H9 (cell line): ENCODE data around the gene SRGAP3. TPM values are rescaled to one million over a fixed set of nuclear protein-coding genes. Genes with fewer than 3 reads are reported as not detected.

Experiments used
- DNase-seq: peaks from one replicate; pipeline ENCODE4 v3.0.0-alpha.2; 2017
- H2AFZ ChIP-seq: one replicate; pipeline ENCODE4 v1.6.1; 2013; ENCODE audit warnings: mild to moderate bottlenecking, low read length, control low read depth, moderate library complexity
- H2AK5ac ChIP-seq: 2 replicates; pipeline ENCODE4 v1.6.1; 2013; ENCODE audit warnings: low read length, control low read depth, mixed read lengths; ENCODE audit not compliant: insufficient read length
- H2BK120ac ChIP-seq: one replicate; pipeline ENCODE4 v1.6.1; 2013; ENCODE audit warnings: low read depth, mild to moderate bottlenecking, low read length, control low read depth, inconsistent platforms; ENCODE audit not compliant: poor library complexity, severe bottlenecking
- H2BK12ac ChIP-seq: 2 replicates; pipeline ENCODE4 v1.6.1; 2013; ENCODE audit warnings: low read length, control low read depth, mixed read lengths, low read depth; ENCODE audit not compliant: insufficient read length
- H2BK15ac ChIP-seq: 2 replicates; pipeline ENCODE4 v1.6.1; 2013; ENCODE audit warnings: low read depth, low read length, control low read depth
- H2BK20ac ChIP-seq: one replicate; pipeline ENCODE4 v1.6.1; 2013; ENCODE audit warnings: low read depth, mild to moderate bottlenecking, low read length, control low read depth, inconsistent platforms; ENCODE audit not compliant: poor library complexity, severe bottlenecking
- H2BK5ac ChIP-seq: 2 replicates; pipeline ENCODE4 v1.6.1; 2013; ENCODE audit warnings: low read length, control low read depth, mixed read lengths; ENCODE audit not compliant: insufficient read length
- H3K14ac ChIP-seq: 2 replicates; pipeline ENCODE4 v1.6.1; 2013; ENCODE audit warnings: low read length, control low read depth; ENCODE audit not compliant: insufficient read depth
- H3K18ac ChIP-seq: 2 replicates; pipeline ENCODE4 v1.6.1; 2013; ENCODE audit warnings: low read depth, mild to moderate bottlenecking, mixed read lengths, low read length, control low read depth; ENCODE audit not compliant: insufficient read length
- H3K23ac ChIP-seq: 2 replicates; pipeline ENCODE4 v1.6.1; 2013; ENCODE audit warnings: low read length, control low read depth, mixed read lengths, low read depth; ENCODE audit not compliant: insufficient read length
- H3K23me2 ChIP-seq: 2 replicates; pipeline ENCODE4 v1.6.1; 2013; ENCODE audit warnings: low read depth, mild to moderate bottlenecking, mixed read lengths, low read length, control low read depth; ENCODE audit not compliant: insufficient read length, poor library complexity, severe bottlenecking
- H3K27ac ChIP-seq: 2 replicates; pipeline ENCODE4 v1.5.1; 2013; ENCODE audit warnings: low read length, control low read depth, mixed read lengths, low read depth; ENCODE audit not compliant: insufficient read length
- H3K27me3 ChIP-seq: 2 replicates; pipeline ENCODE4 v1.6.1; 2013; ENCODE audit warnings: low read length, control low read depth, inconsistent platforms; ENCODE audit not compliant: insufficient read depth
- H3K4ac ChIP-seq: 2 replicates; pipeline ENCODE4 v1.6.1; 2013; ENCODE audit warnings: low read depth, mild to moderate bottlenecking, control low read depth, inconsistent platforms, low read length, moderate library complexity
- H3K4me1 ChIP-seq: 2 replicates; pipeline ENCODE4 v1.6.1; 2013; ENCODE audit warnings: low read length, control low read depth, inconsistent platforms; ENCODE audit not compliant: insufficient read depth
- H3K4me2 ChIP-seq: 2 replicates; pipeline ENCODE4 v1.6.1; 2013; ENCODE audit warnings: low read length, control low read depth, mixed read lengths; ENCODE audit not compliant: insufficient read length, insufficient read depth
- H3K56ac ChIP-seq: 2 replicates; pipeline ENCODE4 v1.6.1; 2013; ENCODE audit warnings: low read depth, mild to moderate bottlenecking, mixed read lengths, low read length, control low read depth; ENCODE audit not compliant: insufficient read length
- H3K79me1 ChIP-seq: 2 replicates; pipeline ENCODE4 v1.6.1; 2013; ENCODE audit warnings: low read depth, mild to moderate bottlenecking, moderate library complexity, low read length, control low read depth, inconsistent platforms; ENCODE audit not compliant: insufficient read depth, poor library complexity, severe bottlenecking
- H3K79me2 ChIP-seq: 2 replicates; pipeline ENCODE4 v1.6.1; 2013; ENCODE audit warnings: low read length, control low read depth, inconsistent platforms; ENCODE audit not compliant: insufficient read depth
- H3K9ac ChIP-seq: 2 replicates; pipeline ENCODE4 v1.6.1; 2013; ENCODE audit warnings: low read length, control low read depth, mixed read lengths; ENCODE audit not compliant: insufficient read length; ENCODE audit errors: extremely low read depth
- H3K9me3 ChIP-seq: one replicate; pipeline ENCODE4 v1.6.1; 2013; ENCODE audit warnings: low read depth, low read length, inconsistent platforms; ENCODE audit not compliant: control insufficient read depth
- H3T11ph ChIP-seq: one replicate; pipeline ENCODE4 v1.6.1; 2013; ENCODE audit warnings: mild to moderate bottlenecking, low read length, control low read depth, inconsistent platforms
- H4K20me1 ChIP-seq: one replicate; pipeline ENCODE4 v1.6.1; 2013; ENCODE audit not compliant: control insufficient read depth, insufficient read length, insufficient read depth
- H4K5ac ChIP-seq: 2 replicates; pipeline ENCODE4 v1.6.1; 2013; ENCODE audit warnings: low read depth, mild to moderate bottlenecking, mixed read lengths, low read length, control low read depth; ENCODE audit not compliant: insufficient read length
- H4K8ac ChIP-seq: replicated peaks from 2 replicates; pipeline ENCODE4 v1.6.1; 2013; ENCODE audit warnings: low read length, control low read depth, mixed read lengths, low read depth; ENCODE audit not compliant: insufficient read length
- H4K91ac ChIP-seq: 2 replicates; pipeline ENCODE4 v1.6.1; 2013; ENCODE audit warnings: low read depth, mild to moderate bottlenecking, moderate library complexity, mixed read lengths, low read length, control low read depth; ENCODE audit not compliant: insufficient read length
- H3K27ac Mint-ChIP-seq, 3 experiments: 2 replicates in 2 of 3; 3 replicates in 1 of 3; pipeline ENCODE4 v1.8.0; 2020 to 2021; ENCODE audit warnings: mixed read lengths in 3 of 3, mild to moderate bottlenecking in 1 of 3, moderate library complexity in 1 of 3
- H3K27me3 Mint-ChIP-seq: 2 replicates; pipeline ENCODE4 v1.8.0; 2021; ENCODE audit warnings: low read depth, mild to moderate bottlenecking, moderate library complexity, mixed read lengths
- H3K36me3 Mint-ChIP-seq, 3 experiments: 2 replicates in 2 of 3; 3 replicates in 1 of 3; pipeline ENCODE4 v1.8.0; 2020 to 2021; ENCODE audit warnings: low read depth in 3 of 3, mixed read lengths in 3 of 3; ENCODE audit not compliant: insufficient read depth in 1 of 3
- H3K4me1 Mint-ChIP-seq, 2 experiments: 2 replicates each; pipeline ENCODE4 v1.8.0; 2020; ENCODE audit warnings: mixed read lengths in 2 of 2
- H3K4me3 Mint-ChIP-seq, 2 experiments: 2 replicates in 1 of 2; 3 replicates in 1 of 2; pipeline ENCODE4 v1.8.0; 2020 to 2021; ENCODE audit warnings: mild to moderate bottlenecking in 2 of 2, mixed read lengths in 2 of 2, moderate library complexity in 1 of 2
- H3K9me3 Mint-ChIP-seq, 2 experiments: 2 replicates in 1 of 2; 3 replicates in 1 of 2; pipeline ENCODE4 v1.8.0; 2020; ENCODE audit warnings: mild to moderate bottlenecking in 2 of 2, mixed read lengths in 2 of 2, moderate library complexity in 1 of 2
- CTCF ChIP-seq: fragments of 200-600 bp; sonication (generic); conservative IDR thresholded peaks from 3 replicates; pipeline ENCODE4 v1.8.0; 2021; ENCODE audit warnings: antibody characterized with exemption, mild to moderate bottlenecking
- WGBS: extraction: QIAGEN DNeasy Blood & Tissue Kit; methylation state at CpG from one replicate; pipeline ENCODE4 v1.1.7; 2013; ENCODE audit warnings: missing lambda C conversion rate, low lambda C conversion rate, mixed read lengths; ENCODE audit not compliant: insufficient read length; ENCODE audit errors: extremely low coverage; 5-methylcytosine and 5-hydroxymethylcytosine counted together
- total RNA-seq: library from RNA; stranded (reverse); gene quantifications from 2 replicates; pipeline ENCODE4 v1.2.1, GENCODE V29; 2021

SRGAP3 gene
- total RNA-seq, 1 experiment from 2014 or later, result 3.4 TPM

DNA sequence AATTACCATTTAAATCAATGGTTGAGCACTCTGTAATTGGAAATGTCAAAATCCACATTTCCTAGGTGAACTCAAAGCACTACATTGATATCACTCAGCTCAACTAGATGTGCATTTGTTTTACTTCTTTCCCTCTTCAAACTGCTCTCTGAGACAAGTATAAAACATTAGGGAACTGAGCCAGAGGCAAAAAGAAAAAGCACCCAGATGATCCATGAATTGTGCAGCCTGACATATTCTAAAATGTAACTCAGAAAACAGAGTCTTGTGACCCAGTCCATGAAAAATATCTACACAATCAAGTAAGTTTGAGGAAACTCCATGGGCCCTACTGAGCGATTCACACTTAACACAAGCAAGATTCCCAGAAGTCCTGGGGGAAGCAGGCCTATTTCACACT is 9.8 kb downstream of the SRGAP3 start:
- Histone ChIP-seq H3K4ac (no peak overlapping the region), H3T11ph (no peak overlapping the region), H2BK5ac (no peak overlapping the region), H3K18ac (no peak overlapping the region), H2AFZ (no peak overlapping the region), H2BK120ac (no peak overlapping the region), H2BK12ac (no peak overlapping the region), H4K8ac (no peak overlapping the region), H2AK5ac (no peak overlapping the region), H2BK20ac (no peak overlapping the region), H3K9ac (no peak overlapping the region), H4K20me1 (no peaks in the 10 kb centered on the region), H3K79me1 (no peaks in the 10 kb centered on the region), H3K14ac (no peak overlapping the region), H2BK15ac (no peak overlapping the region), H4K91ac (no peak overlapping the region), H3K27ac (no peak overlapping the region), H3K4me1 (no peaks in the 10 kb centered on the region), H3K79me2 (no peaks in the 10 kb centered on the region), H3K9me3 (no peaks in the 10 kb centered on the region), H3K23me2 (no peaks in the 10 kb centered on the region), H4K5ac (no peak overlapping the region), H3K4me2 (no peak overlapping the region), H3K56ac (no peak overlapping the region), H3K23ac (no peak overlapping the region), H3K27me3 (no peaks in the 10 kb centered on the region)
- H3K27ac Mint-ChIP-seq, result no peak overlapping the region
- TF ChIP-seq CTCF, result no peak
- H3K4me3 Mint-ChIP-seq, result no peak overlapping the region
- no peaks in the 10 kb centered on the region for H3K9me3 Mint-ChIP-seq
- DNase-seq, result no peak
- WGBS, result no CpG with 5 or more reads among the region's 1 CpG
- H3K36me3 Mint-ChIP-seq, result peaks cover 0 to 6% (median 6%) of the 10 kb centered on the region in 3 experiments; a peak in 5 of 7 replicates
- H3K4me1 Mint-ChIP-seq, result peaks cover 0 to 5% of the 10 kb centered on the region in 2 experiments; a peak in 1 of 4 replicates
- H3K27me3 Mint-ChIP-seq, result no peaks in the 10 kb centered on the region; the same call in 1 of the 2 replicates
